GM12872 (cell line): ENCODE data around the gene SLF1.

ENCODE experiments used
- TF ChIP-seq, protein P1 (sequence below): IDR thresholded peaks from 3 replicates; pipeline ENCODE4 v1.5.1; 2011; ENCODE audit warnings: low read depth, mild to moderate bottlenecking, low read length, moderate library complexity; ENCODE audit not compliant: insufficient read depth

The SLF1 gene

GRCh38 chr5:94627191-94627590 is 8.7 kb downstream of the SLF1 start:
- TF ChIP-seq, protein P1, sequence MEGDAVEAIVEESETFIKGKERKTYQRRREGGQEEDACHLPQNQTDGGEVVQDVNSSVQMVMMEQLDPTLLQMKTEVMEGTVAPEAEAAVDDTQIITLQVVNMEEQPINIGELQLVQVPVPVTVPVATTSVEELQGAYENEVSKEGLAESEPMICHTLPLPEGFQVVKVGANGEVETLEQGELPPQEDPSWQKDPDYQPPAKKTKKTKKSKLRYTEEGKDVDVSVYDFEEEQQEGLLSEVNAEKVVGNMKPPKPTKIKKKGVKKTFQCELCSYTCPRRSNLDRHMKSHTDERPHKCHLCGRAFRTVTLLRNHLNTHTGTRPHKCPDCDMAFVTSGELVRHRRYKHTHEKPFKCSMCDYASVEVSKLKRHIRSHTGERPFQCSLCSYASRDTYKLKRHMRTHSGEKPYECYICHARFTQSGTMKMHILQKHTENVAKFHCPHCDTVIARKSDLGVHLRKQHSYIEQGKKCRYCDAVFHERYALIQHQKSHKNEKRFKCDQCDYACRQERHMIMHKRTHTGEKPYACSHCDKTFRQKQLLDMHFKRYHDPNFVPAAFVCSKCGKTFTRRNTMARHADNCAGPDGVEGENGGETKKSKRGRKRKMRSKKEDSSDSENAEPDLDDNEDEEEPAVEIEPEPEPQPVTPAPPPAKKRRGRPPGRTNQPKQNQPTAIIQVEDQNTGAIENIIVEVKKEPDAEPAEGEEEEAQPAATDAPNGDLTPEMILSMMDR: no peak

DNA sequence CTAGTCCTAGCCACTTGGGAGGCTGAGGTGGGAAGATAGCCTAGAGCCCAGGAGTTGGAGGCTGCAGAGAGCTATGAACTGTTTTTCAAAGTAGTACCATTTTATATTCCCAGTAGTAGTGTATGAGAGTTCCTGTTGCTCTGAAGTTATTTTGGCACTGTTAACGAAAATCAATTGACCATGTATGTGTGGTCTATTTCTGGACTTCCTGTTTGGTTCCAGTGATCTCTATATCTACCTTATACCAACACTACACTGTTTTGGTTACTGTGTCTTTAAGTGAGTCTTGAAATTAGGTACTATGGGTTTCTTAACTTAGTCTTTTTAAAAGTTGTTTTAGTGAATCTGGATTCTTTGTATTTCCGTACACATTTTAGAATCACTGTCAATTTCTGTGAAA is 13.6 kb downstream of the SLF1 start:
- TF ChIP-seq, protein P1: no peak

GRCh38 chr5:94640176-94640575 is 21.7 kb downstream of the SLF1 start:
- TF ChIP-seq, protein P1: no peak

GRCh38 chr5:94645053-94645452 is 26.6 kb downstream of the SLF1 start:
- TF ChIP-seq, protein P1: no peak

DNA sequence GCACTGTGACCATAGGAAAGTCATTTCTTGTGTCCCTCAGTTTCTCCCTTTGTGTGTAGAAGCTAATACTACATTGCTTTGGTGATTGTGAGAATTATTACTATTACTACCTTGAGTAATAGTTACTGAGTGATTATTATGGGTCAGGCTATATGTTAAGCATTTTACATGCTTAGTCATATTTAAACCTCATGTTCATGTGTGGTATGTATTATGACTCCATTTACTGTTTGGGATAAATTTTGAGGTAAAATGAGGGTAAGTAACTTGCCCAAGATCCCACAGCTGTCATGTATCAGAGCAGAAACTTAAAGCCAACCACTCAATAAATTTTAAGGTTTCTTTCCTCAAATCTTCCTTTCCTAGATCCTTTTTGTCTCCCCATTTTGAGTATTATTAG is 28.3 kb downstream of the SLF1 start:
- TF ChIP-seq, protein P1: no peak

DNA sequence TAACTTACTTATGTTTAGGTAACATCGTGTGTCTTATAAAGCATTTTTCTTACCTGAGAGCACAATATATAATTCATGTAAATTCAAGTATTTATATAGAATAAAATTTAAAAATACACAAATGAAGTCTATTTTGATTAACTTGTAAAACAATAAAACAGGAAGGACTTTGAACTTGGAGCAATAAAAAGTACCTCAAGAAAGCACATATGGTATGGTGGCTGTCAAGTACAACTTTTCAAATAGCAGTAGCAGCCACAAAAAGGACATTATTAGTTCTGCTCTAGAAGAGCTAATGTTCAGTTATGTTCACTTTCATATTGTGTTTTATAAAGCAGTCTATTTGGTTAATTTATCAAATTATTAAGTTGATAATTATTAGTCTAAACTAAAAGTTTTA is 31.4 kb downstream of the SLF1 start:
- TF ChIP-seq, protein P1: no peak

- TF ChIP-seq, protein P1: no peak
These were observed 39.8 kb downstream of the SLF1 start for GRCh38 chr5:94658272-94658671.

DNA sequence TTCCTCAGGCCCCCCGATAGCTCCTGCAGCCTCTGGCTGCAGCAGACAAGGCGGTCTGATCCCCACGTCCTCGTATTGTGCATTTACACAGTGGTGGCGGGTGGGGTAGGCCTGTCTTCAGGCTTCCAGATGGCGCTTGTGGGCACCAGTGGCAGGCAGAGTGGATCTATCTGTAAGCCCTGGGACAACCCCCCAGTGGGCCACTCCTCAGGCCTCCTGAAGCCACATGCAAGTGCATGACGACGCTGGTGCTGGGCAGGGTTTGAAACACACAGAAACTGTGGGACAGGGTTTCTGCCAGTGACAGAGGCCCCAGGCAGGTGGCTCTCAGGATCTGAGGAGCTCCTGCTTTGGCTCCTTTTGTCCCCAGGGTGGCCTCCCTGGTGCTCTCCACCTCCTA is 42.0 kb downstream of the SLF1 start:
- TF ChIP-seq, protein P1: no peak
